Parathyroid adenoma (tissue), 2 donors: ENCODE results near the gene N4BP2L1.
A peak's percentile ranks its signal among the peaks of the same experiment; 100 is the strongest.

Source experiments
- H2AFZ ChIP-seq: fragments of 300-600 bp; sonication (generic); one replicate; pipeline ENCODE4 v1.7.0; 2017; ENCODE audit warnings: antibody characterized with exemption, mild to moderate bottlenecking
- H3K27ac ChIP-seq: fragments of 300-600 bp; sonication (generic); one replicate; pipeline ENCODE4 v1.7.0; 2017
- H3K27me3 ChIP-seq: fragments of 300-600 bp; sonication (generic); one replicate; pipeline ENCODE4 v1.7.0; 2017; ENCODE audit warnings: low read length; ENCODE audit not compliant: control insufficient read depth, insufficient read depth
- H3K36me3 ChIP-seq: fragments of 300-600 bp; sonication (generic); one replicate; pipeline ENCODE4 v1.7.0; 2017; ENCODE audit warnings: low read length; ENCODE audit not compliant: control insufficient read depth, insufficient read depth
- H3K4me1 ChIP-seq: fragments of 300-600 bp; sonication (generic); one replicate; pipeline ENCODE4 v1.7.0; 2017; ENCODE audit warnings: control low read depth
- H3K4me2 ChIP-seq: fragments of 300-600 bp; sonication (generic); one replicate; pipeline ENCODE4 v1.7.0; 2017; ENCODE audit warnings: low read length
- H3K4me3 ChIP-seq: fragments of 300-600 bp; sonication (generic); one replicate; pipeline ENCODE4 v1.7.0; 2017; ENCODE audit warnings: low read depth, low read length
- H3K79me2 ChIP-seq: fragments of 300-600 bp; sonication (generic); one replicate; pipeline ENCODE4 v1.7.0; 2017; ENCODE audit warnings: control low read depth
- H3K9ac ChIP-seq: fragments of 300-600 bp; sonication (generic); one replicate; pipeline ENCODE4 v1.7.0; 2017; ENCODE audit warnings: mild to moderate bottlenecking
- H3K9me3 ChIP-seq: fragments of 300-600 bp; sonication (generic); one replicate; pipeline ENCODE4 v1.7.0; 2017; ENCODE audit warnings: low read length; ENCODE audit not compliant: control insufficient read depth
- TF ChIP-seq, protein P1 (sequence below): fragments of 300-600 bp; sonication (generic); IDR thresholded peaks from one replicate; pipeline ENCODE4 v1.7.0; 2017; ENCODE audit warnings: antibody characterized with exemption, mild to moderate bottlenecking
- donor health status: primary hyperparathyroidism.

Gene N4BP2L1

DNA sequence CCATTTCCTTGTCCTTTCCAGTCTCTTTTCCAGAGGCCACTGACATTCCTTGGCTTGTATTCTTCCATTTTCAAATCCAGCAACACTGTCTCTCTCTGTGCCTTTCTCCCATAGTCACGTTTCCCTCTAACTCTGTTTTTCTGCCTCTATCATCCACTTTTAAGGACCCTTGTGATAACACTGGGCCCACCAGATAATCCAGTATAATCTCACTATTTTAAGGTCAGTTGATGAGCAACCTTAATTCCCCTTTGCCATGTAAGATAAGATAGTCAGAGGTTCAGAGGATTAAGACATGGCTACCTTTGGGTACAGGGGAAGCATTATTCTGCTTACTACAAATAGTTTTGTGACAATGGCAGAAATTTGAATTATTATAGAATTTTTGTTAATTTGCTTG lies 45.7 kb upstream of the N4BP2L1 start:
- no peak overlapping the region for H3K4me2 ChIP-seq
- H3K9me3 ChIP-seq, result no peaks in the 10 kb centered on the region
- no peaks in the 10 kb centered on the region for H3K36me3 ChIP-seq
- H3K4me1 ChIP-seq, result no peaks in the 10 kb centered on the region
- no peaks in the 10 kb centered on the region for H3K79me2 ChIP-seq
- no peak overlapping the region for H3K4me3 ChIP-seq
- no peak overlapping the region for H3K9ac ChIP-seq
- no peak overlapping the region for H2AFZ ChIP-seq
- TF ChIP-seq, protein P1, sequence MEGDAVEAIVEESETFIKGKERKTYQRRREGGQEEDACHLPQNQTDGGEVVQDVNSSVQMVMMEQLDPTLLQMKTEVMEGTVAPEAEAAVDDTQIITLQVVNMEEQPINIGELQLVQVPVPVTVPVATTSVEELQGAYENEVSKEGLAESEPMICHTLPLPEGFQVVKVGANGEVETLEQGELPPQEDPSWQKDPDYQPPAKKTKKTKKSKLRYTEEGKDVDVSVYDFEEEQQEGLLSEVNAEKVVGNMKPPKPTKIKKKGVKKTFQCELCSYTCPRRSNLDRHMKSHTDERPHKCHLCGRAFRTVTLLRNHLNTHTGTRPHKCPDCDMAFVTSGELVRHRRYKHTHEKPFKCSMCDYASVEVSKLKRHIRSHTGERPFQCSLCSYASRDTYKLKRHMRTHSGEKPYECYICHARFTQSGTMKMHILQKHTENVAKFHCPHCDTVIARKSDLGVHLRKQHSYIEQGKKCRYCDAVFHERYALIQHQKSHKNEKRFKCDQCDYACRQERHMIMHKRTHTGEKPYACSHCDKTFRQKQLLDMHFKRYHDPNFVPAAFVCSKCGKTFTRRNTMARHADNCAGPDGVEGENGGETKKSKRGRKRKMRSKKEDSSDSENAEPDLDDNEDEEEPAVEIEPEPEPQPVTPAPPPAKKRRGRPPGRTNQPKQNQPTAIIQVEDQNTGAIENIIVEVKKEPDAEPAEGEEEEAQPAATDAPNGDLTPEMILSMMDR, result no peak
- H3K27ac ChIP-seq, result no peak overlapping the region
- H3K27me3 ChIP-seq, result no peaks in the 10 kb centered on the region

DNA sequence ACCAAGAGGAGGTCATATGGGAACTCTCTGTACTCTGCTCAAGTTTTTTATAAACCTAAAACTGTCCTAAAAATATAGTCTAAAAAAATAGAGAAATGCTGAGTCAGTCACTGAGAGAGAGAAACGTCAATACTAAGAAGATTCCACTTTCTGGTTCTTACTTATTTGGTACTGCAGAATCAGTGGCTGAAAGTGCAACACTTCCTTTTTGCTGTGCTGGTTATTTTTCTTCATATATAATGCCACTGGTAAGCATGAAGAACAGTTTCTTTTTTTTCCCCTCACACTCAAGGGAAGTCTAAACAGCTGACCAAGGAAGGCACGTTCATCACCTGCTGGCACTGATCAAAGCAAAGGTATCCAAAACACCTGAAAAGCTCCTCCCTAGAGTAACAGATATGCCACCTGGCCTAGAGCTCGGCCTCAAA lies 44.3 kb upstream of the N4BP2L1 start:
- no peaks in the 10 kb centered on the region for H3K36me3 ChIP-seq
- H3K27me3 ChIP-seq, result no peaks in the 10 kb centered on the region
- no peak overlapping the region for H2AFZ ChIP-seq
- no peak overlapping the region for H3K4me3 ChIP-seq
- no peaks in the 10 kb centered on the region for H3K4me1 ChIP-seq
- no peaks in the 10 kb centered on the region for H3K79me2 ChIP-seq
- H3K4me2 ChIP-seq, result no peak overlapping the region
- TF ChIP-seq, protein P1, result no peak
- H3K9me3 ChIP-seq, result no peaks in the 10 kb centered on the region
- H3K9ac ChIP-seq, result no peak overlapping the region
- H3K27ac ChIP-seq, result peak overlapping the region; percentile 39

DNA sequence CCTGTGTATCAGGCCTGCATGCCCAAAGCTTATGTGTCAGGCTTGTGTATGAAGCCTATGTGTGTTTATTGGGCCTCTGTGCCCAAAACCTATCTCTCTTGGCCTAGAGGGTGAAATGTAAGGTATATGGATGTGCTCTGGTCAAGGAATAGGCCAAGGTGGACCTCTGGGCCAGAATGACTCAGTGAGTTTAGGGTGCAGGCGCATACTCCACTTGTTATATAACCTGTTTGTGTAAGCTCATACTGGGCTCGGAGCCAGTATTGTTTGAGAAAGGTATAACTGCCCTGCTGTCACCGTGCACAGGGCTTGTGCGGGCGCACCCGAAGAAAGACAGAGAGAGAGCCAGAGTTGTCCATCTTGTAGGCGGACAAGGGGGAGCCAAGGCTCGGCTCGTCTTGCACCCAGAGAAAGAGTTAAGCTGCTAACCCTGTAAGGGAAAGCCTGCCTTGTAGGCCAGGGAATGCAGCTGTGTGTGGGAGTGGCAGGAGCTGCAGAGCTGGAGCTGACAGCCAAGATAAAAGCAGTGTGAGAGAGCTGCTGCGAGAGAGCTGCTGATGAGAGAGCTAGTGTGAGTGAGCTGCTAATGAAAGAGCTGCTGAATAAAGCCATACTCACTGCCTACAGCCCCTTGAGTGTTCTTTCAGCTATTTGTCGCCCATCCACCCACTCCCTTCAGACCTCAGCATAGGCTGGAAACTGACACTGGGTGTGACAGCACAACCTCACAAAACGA lies 43.4 kb upstream of the N4BP2L1 start:
- TF ChIP-seq, protein P1, result no peak
- no peaks in the 10 kb centered on the region for H3K27me3 ChIP-seq
- no peaks in the 10 kb centered on the region for H3K9me3 ChIP-seq
- H3K4me3 ChIP-seq, result no peak overlapping the region
- H3K36me3 ChIP-seq, result no peaks in the 10 kb centered on the region
- no peak overlapping the region for H2AFZ ChIP-seq
- no peak overlapping the region for H3K27ac ChIP-seq
- H3K4me2 ChIP-seq, result no peak overlapping the region
- H3K79me2 ChIP-seq, result no peaks in the 10 kb centered on the region
- no peak overlapping the region for H3K9ac ChIP-seq
- H3K4me1 ChIP-seq, result no peaks in the 10 kb centered on the region

DNA sequence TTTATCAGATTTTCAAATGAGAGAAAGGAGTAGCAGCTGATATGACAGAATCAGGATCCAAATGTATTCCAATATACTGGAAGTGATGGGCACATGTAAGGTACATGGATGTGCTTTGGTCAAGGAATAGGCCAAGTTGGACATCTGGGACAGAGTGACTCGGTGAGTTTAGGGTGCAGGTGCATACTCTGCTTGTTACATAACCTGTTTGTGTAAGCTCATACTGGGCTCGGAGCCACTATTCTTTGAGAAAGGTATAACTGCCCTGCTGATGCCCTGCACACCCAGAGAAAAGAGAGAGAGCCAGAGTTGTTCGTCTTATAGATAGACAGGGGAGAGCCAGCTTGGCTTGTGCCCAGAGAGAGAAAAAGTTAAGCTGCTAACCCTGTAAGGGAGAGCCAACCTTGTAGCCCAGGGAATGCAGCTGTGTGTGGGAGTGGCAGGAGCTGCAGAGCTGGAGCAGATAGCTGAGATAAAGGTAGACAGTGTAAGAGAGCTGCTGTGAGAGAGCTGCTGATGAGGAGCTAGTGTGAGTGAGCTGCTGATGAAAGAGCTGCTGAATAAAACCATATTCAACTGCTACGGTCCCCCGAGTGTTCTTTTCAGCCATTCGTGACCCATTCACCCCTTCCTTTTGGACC lies 40.7 kb upstream of the N4BP2L1 start:
- no peak overlapping the region for H3K9ac ChIP-seq
- no peaks in the 10 kb centered on the region for H3K27me3 ChIP-seq
- no peak overlapping the region for H3K4me3 ChIP-seq
- no peaks in the 10 kb centered on the region for H3K36me3 ChIP-seq
- H3K79me2 ChIP-seq, result no peaks in the 10 kb centered on the region
- H3K4me2 ChIP-seq, result no peak overlapping the region
- H3K4me1 ChIP-seq, result no peaks in the 10 kb centered on the region
- H3K27ac ChIP-seq, result no peak overlapping the region
- TF ChIP-seq, protein P1, result no peak
- no peaks in the 10 kb centered on the region for H3K9me3 ChIP-seq
- H2AFZ ChIP-seq, result no peak overlapping the region
